ENCODE data around the gene PLA2G2F.
A peak's percentile ranks its signal among the peaks of the same experiment; 100 is the strongest.

Gene PLA2G2F

GRCh38 chr1:20180129-20180843 lies 41.2 kb downstream of the PLA2G2F start:
- DNase-seq = no peak
- TF ChIP-seq GATA1 (IDR thresholded peaks at IDR 0.05; ENCODE audit: low read depth, low read length) (no peak), POLR2A (IDR thresholded peaks at IDR 0.05; ENCODE audit: low read length) (no peak)

- no peak for DNase-seq
- TF ChIP-seq GATA1 (IDR thresholded peaks at IDR 0.05; ENCODE audit: low read depth, low read length) (no peak), POLR2A (IDR thresholded peaks at IDR 0.05; ENCODE audit: low read length) (no peak)
Observed at GRCh38 chr1:20180844-20181207, 41.7 kb downstream of the PLA2G2F start.

GRCh38 chr1:20182415-20182814 lies 43.3 kb downstream of the PLA2G2F start:
- DNase-seq = no peak
- TF ChIP-seq GATA1 (IDR thresholded peaks at IDR 0.05; ENCODE audit: low read depth, low read length) (no peak), POLR2A (IDR thresholded peaks at IDR 0.05; ENCODE audit: low read length) (no peak)

- TF ChIP-seq POLR2A (IDR thresholded peaks at IDR 0.05; ENCODE audit: low read length) (no peak), GATA1 (IDR thresholded peaks at IDR 0.05; ENCODE audit: low read depth, low read length) (no peak)
- DNase-seq = no peak
Observed at GRCh38 chr1:20183035-20183434, 43.9 kb downstream of the PLA2G2F start.

- DNase-seq = peak; percentile 68 to 74
- TF ChIP-seq POLR2A (IDR thresholded peaks at IDR 0.05; ENCODE audit: low read length) (no peak), GATA1 (IDR thresholded peaks at IDR 0.05; ENCODE audit: low read depth, low read length) (no peak)
Observed at GRCh38 chr1:20183616-20184271, 44.6 kb downstream of the PLA2G2F start.

GRCh38 chr1:20184481-20184900 lies 45.4 kb downstream of the PLA2G2F start:
- DNase-seq = peak; percentile 23 to 28
- TF ChIP-seq POLR2A (IDR thresholded peaks at IDR 0.05; ENCODE audit: low read length) (no peak), GATA1 (IDR thresholded peaks at IDR 0.05; ENCODE audit: low read depth, low read length) (no peak)

- DNase-seq = peak; percentile 51 to 65
- TF ChIP-seq GATA1 (IDR thresholded peaks at IDR 0.05; ENCODE audit: low read depth, low read length) (no peak), POLR2A (IDR thresholded peaks at IDR 0.05; ENCODE audit: low read length) (no peak)
Observed at GRCh38 chr1:20184997-20185833, 46.1 kb downstream of the PLA2G2F start.

GRCh38 chr1:20185834-20186782 lies 47.0 kb downstream of the PLA2G2F start, which contains the start of the genes PLA2G2C and UBXN10:
Gene PLA2G2C, minus strand, starts transcription at chr1:20186518. Its CDS starts 9,155 bp downstream, at chr1:20177363.
Gene UBXN10, plus strand, starts transcription at chr1:20186096. Its CDS starts 4,466 bp downstream, at chr1:20190562.
- TF ChIP-seq POLR2A (IDR thresholded peaks at IDR 0.05; ENCODE audit: low read length) = peak; percentile 43
- no peak for TF ChIP-seq GATA1 (IDR thresholded peaks at IDR 0.05; ENCODE audit: low read depth, low read length)
- peak; percentile 85 to 88 for DNase-seq

GRCh38 chr1:20187103-20187812 lies 48.1 kb downstream of the PLA2G2F start:
- TF ChIP-seq POLR2A (IDR thresholded peaks at IDR 0.05; ENCODE audit: low read length) (peak; percentile 51), GATA1 (IDR thresholded peaks at IDR 0.05; ENCODE audit: low read depth, low read length) (no peak)
- peak; percentile 69 to 88 for DNase-seq

- TF ChIP-seq POLR2A (IDR thresholded peaks at IDR 0.05; ENCODE audit: low read length) = no peak
- TF ChIP-seq GATA1 (IDR thresholded peaks at IDR 0.05; ENCODE audit: low read depth, low read length) = no peak
- DNase-seq = peak; percentile 71 to 87
Observed at GRCh38 chr1:20187813-20188454, 48.8 kb downstream of the PLA2G2F start.

GRCh38 chr1:20188455-20188817 lies 49.3 kb downstream of the PLA2G2F start:
- peak in 1 of 2 experiments; percentile 30 for DNase-seq
- no peak for TF ChIP-seq POLR2A (IDR thresholded peaks at IDR 0.05; ENCODE audit: low read length)
- no peak for TF ChIP-seq GATA1 (IDR thresholded peaks at IDR 0.05; ENCODE audit: low read depth, low read length)

- DNase-seq = peak in 1 of 2 experiments; percentile 12
- TF ChIP-seq POLR2A (IDR thresholded peaks at IDR 0.05; ENCODE audit: low read length) (no peak), GATA1 (IDR thresholded peaks at IDR 0.05; ENCODE audit: low read depth, low read length) (no peak)
Observed at GRCh38 chr1:20189664-20190063, 50.5 kb downstream of the PLA2G2F start.

Data from erythroblast (primary cell).